ENCODE results near the gene KCNQ4. TPM values are rescaled to one million over a fixed set of nuclear protein-coding genes. Genes with fewer than 3 reads are reported as not detected.

The KCNQ4 gene
- total RNA-seq, 1 experiment from 2014 or later, result 0.63 TPM

DNA sequence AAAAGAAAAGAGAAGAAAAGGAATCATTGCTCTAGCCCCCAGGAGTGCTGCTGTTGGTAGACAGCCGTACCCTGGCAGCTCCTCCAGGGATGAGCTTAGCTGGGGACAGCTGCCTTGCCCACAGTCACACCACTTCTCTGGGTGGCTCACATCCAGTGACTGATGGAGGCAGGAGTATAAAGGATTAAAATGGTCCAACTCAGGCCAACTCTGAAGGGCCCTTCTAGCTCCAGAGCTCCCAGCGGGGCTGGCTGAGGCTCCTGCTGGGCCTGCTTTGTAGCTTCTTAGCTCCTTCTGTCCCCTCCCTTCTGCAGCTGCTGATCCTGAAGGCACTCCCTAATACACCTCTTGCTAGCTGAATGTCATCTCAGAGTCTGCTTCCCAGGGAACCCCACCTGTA lies 74.2 kb downstream of the KCNQ4 start:
- no peak for DNase-seq (ENCODE audit: low read depth)

DNA sequence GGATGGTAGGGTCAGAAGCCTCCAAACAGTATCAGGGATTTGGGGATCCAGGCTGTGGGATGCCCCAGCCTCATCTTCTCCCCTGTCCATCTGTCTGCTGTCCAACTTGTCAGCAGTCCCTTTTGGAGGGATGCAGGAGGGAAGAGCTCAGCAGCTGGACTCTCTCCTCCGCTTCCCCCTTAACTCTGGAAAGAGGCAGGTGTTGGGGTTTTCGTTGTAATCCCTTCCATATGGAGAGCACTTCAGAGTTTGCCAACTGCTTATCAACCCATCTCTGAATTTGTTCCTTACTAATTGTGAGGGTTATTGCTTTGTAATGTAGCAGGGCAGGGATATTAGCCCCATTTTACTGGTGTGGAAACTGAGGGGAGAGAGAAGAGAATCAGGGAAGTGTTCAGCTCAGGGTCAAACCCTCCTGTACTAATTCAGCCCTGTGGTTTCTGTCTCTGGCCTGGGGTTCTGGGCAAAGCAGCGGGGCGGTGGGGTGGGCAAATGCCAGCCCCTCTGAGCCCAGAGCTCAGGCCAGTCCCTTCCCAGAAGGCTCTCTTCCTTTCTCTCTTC lies 75.3 kb downstream of the KCNQ4 start:
- no peak for DNase-seq (ENCODE audit: low read depth)

DNA sequence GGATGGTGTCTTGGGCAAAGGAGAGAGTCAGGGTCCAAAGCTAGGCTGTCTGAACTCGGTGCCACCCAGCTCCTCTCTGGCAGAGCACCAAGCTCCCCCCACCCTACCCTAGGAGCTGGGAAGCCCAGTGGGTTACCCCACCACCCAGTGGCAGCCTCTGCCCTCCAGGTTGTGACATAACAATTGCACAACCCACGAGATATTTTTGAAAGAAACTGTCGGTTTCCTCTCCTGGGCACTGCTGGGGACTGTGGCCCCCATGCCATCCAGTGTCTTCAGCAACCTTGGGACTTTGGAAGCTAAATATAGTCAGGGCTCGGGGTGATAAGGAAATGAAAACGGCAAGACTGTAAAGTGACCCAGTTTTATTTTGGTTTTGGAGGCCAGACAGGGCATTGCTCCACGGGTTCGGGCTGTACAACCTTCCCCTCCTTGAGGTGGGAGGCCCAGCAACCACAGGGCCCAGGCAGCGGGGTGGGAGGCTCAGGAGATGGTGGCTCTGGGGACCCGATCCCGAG lies 77.2 kb downstream of the KCNQ4 start:
- DNase-seq (ENCODE audit: low read depth), result no peak

DNA sequence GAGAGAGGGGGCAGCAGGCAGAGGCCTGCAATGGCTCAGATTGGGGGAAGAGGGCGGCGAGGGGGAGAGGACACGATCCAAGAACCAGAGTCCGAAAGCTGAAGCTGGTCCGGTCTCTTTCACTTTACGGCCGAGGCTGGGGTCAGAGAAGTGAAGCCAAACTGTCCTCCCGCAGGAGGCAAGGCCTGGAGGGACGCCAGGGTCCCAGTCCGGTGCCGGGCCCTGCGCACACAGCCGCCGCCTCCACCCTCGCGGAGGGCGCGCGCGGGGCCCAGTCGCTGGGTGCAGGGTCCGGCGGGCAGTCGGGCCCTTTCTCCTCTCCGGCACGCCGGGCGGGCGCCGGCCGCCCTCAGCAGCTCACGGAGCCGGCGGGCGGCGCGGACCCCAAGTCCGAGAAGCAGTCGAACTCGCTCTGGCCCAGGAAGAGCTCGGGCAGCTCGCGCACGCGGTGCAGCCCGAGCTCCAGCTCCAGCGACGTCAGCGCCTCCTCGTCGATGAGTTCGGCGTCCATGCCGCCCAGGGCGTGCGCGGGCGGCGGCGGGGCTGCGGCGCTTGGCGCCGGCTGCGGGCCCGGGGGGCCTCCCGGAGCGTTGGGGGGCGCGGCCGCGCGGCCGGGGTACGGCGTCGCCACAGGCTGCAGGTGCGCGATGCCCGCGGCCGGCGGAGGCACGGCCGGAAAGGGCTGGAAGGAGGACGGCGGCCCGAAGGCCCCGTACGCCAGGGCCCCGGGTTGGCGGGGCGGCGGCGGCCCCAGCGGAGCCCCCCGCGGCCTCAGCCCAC lies 77.8 kb downstream of the KCNQ4 start:
- no peak for DNase-seq (ENCODE audit: low read depth)

DNA sequence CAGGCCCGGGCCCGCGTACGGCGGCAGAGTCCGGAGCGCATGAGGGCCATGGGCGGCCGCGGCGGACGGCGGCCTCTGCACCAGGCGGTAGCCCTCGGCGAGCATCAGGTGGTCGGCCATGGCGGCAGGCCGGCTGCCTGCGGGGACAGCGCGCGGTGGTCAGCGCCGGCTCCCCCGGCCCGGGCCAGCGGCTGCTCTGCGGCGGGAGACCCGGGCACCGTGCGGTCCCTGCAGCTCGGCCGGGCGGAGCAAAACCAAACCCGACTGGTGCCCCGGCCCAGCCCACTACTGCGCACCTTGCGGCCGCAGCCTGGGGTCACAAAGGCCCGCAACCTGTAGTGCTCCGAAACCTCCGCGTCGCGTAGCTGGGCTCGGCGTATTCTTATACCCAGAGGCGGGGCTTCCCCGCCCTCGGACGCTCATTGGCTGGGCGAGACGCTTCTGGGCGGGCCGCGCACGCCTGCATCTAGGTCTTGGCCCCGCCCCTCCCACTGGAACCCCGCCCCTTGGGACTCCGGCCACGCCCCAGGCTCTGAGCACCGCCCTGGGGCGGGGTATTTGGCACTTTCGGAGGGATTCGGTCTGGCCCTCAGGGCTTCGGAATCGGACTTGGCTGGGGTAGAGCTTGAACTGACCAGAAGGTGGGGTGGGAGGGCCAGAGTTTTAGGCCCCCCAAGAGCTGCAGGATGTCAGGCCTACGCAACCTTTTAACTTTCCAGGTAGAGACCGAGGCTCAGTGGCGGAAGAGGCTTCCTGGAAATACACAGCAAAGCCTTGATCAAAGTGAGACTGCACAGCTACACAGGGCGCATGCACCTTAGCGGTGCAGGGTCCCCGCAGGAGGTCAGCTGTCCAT lies 78.6 kb downstream of the KCNQ4 start, which contains the start of gene CITED4:
CITED4 (minus strand) TSS at position 356 of the 856 bp plus-strand sequence; CDS start at position 120, 236 bp downstream.
- DNase-seq (ENCODE audit: low read depth), result peak; percentile 80

DNA sequence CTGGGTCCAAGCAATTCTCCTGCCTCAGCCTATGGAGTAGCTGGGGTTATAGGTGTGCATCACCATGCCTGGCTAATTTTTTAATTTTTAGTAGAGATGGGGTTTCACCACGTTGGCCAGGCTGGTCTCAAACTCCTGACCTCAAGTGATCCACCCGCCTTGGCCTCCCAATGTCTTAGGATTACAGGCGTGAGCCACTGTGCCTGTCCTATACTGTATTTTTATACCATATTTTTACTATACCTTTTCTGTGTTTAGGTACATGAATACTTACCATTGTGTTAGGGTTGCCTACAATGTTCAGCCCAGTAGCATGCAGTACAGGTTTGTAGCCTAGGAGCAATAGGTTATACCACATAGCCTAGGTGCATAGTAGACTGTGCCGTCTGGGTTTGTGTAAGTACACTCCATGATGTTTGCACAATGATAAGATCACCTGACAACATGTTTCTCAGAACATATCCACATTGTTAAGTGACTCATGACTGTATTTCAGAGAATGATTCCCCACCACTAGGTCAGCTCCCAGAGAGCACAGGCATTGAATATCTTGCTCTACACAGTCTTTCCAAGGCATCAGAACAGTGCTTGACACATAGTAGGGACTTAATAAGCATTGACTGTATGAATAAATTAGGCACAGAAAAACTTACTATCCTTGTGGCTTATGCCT lies 84.6 kb downstream of the KCNQ4 start:
- DNase-seq (ENCODE audit: low read depth), result peak; percentile 68

DNA sequence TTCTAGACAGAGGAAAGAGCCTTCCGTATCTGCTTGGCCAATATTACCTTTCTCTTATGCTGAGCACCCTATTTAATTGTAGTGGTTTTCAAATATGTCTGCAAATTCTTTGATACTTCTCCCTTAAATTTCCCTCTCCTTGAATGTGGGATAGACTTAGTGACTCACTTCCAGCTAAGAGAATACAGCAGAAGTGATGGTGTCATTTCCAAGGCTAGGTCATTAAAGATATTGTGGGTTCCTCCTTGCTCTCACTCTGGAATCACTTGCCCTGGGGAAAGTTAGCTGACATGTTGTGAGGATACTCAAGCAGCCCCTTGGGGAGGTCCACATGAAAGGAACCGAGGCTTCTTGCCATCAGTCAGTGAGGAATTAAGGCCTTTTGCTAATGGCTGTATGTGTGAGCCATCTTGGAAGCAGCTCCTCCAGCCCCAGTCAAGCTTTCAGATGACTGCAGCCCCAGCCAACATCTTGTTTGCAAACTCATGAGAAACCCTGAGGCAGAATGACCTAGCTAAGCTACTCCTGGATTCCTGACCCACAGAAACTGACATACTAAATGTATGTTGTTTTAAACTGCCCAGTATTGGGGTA lies 86.6 kb downstream of the KCNQ4 start:
- DNase-seq (ENCODE audit: low read depth), result peak; percentile 52

DNA sequence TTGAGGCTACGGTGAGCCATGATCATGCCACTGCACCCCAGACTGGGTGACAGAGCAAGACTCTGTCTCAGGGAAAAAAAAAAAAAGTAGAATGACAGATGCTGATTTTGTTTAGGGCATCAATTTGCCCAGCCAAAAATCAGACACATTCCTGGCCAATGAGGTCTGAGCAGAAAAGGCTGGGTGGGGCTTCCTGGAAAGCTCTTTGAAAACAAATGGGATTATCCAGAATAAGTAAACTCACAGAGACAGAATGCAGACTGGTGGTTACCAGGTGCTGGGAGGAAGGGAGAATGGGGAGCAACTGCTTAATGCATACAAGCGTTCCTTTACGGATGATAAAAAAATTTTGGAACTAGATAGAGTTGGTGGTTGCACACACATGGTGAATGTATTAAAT lies 88.7 kb downstream of the KCNQ4 start:
- DNase-seq (ENCODE audit: low read depth), result no peak

DNA sequence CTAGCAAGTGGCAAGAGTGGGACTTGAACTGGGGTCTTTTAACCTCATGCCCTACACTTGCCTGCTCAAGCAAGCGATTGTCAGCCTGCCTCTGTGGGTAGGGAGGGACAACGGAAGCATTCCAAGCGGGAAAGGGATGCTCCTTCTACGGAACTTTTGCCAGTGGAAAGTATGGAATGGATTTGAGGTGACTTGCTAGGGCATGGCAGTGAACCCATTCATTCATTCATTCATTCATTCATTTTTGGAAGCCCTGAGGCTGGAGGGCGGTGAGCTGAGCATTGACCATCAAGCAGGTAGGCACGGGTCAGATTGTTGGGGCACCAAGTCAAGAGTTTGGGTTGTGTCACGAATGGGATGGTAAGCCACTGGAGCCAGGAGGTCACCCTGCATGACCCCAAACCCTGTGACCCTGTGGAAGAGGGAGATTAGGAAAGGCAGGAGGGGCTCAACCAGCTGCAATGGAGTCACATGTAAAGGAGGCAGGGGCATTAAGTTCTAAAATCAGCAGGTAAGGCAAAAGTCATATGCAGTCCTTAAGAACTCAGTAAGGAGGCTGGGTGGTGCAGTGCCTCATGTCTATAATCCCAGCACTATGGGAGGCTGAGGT lies 90.4 kb downstream of the KCNQ4 start:
- no peak for DNase-seq (ENCODE audit: low read depth)

DNA sequence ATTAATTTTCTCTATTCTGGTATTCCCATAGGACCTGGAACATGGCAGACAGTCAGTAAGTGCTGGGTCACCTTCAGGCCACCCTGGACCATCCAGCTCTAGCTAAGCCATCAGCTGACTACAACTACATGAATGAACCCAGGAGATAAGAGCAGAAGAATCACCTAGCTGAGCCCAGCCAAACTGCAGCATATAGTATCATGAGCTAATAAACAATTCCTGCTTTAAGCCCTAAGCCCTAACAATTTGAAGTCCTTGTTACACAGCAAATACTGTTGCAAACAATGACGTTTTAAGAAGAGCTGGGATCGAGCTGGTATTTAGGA lies 92.8 kb downstream of the KCNQ4 start:
- DNase-seq (ENCODE audit: low read depth), result no peak

DNA sequence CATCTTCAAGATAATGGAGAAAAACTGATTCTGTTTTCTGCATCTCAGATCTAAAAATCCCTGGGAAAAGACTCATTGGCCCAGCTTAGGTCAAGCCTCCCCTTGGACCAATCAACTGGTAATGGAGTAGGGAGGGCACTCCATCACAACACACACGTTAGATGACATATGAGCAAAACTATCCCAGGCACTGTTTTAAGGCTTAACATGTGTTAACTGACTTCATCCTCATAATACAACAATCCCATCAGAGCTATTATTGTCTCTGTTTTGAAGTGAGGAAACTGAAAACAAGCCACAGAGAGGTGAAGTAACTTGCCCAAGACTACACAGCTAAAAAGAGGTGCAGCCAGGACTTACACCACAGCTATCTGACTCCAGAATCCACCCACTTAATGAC lies 93.3 kb downstream of the KCNQ4 start:
- no peak for DNase-seq (ENCODE audit: low read depth)

DNA sequence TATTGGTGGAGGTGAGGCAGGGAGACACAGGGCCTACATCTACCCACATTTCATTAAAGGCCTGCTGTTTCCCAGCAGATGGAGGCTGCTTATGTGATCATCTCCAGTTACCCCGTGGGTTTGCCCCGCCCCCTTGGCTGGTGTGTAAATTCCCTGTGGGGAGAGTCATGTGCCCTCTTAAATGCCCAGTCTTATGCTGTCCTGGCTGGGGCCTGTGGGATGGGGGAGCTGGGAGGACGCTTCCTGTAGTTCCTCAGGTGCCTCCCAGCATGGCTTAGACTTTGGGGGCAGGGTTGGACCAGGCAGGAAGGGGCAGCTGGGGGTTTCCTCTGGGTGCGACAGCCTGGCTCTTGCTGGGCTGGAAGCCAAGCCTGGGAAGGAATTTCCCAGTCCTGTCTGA lies 94.1 kb downstream of the KCNQ4 start:
- DNase-seq (ENCODE audit: low read depth), result peak; percentile 95

DNA sequence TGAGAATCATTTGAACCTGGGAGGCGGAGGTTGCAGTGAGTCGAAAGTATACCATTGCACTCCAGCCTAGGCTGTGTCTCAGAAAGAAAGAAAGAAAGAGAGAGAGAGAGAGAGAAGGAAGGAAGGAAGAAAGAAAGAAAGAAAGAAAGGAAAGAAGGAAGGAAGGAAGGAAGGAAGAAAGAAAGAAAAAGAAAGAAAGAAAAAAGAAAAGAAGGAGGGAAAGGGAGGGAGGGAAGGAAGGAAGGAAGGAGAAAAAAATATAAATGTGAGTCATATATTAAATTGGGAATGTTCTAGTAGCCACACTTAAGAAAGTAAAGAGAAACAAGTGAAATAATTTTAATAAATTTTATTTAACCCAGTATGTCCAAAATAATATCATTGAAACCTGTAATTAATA lies 95.3 kb downstream of the KCNQ4 start:
- no peak for DNase-seq (ENCODE audit: low read depth)

DNA sequence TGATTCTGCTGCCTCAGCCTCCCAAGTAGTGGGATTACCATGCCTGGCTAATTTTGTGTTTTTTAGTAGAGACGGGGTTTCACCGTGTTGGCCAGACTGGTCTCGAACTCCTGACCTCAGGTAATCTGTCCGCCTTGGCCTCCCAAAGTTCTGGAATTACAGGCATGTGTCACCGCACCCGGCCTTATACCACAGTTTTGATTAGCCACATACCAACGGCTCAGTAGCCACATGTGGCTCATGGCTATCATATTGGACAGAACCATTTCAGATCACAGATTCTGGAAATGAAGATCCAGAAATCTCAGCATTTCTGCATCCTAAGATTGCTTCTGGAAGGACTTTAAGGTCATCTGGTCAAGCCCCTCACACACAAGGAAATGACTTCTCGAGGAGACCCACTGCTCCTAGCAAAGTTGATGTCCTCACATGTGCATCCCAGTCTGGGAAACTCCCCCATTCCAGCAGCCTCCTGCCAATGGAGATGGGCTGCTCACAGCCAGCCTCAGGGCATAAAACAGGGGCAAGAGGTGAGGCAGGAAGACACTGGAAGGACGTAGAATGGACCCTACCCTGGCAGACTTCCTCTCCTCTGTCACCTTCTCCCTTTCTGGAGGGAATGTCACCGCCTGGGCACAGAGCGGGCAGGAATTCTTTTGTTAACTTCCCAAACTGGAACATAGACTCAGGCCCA lies 96.0 kb downstream of the KCNQ4 start:
- no peak for DNase-seq (ENCODE audit: low read depth)

DNA sequence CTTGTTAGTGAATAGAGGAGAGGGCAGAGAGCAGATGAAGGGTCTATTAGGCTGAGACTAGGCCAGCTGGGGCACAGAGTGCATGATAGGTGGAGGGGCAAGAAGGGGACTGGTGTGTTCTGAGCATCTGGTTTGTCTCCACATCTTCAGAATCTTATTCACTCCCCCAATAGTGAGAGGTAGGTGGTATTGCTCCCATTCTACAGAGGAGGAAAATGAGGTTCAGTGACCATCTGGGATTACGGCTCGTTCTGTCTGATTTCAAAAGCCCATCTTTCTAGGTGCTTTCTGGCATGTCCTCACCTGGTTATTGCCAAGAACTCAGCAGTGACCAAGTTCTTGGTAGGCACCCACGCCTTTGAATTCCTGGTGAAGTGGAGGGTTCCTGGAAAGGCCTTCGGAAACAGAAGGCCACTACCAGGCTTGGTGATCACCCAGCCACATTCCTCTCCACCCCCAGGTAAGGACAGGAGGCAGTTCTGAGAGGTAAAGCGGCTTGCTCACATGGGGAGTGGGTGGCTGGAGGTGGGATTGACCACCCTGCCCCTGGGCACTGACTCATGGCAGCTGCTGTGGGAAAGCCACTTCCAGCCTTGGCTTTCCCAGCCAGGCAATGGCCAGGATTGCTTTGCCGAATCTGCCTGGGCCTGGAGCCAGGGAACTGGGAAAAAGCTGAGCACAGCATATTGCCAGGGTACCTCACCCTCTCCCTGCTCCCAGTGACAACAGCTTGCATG lies 97.4 kb downstream of the KCNQ4 start:
- no peak for DNase-seq (ENCODE audit: low read depth)

DNA sequence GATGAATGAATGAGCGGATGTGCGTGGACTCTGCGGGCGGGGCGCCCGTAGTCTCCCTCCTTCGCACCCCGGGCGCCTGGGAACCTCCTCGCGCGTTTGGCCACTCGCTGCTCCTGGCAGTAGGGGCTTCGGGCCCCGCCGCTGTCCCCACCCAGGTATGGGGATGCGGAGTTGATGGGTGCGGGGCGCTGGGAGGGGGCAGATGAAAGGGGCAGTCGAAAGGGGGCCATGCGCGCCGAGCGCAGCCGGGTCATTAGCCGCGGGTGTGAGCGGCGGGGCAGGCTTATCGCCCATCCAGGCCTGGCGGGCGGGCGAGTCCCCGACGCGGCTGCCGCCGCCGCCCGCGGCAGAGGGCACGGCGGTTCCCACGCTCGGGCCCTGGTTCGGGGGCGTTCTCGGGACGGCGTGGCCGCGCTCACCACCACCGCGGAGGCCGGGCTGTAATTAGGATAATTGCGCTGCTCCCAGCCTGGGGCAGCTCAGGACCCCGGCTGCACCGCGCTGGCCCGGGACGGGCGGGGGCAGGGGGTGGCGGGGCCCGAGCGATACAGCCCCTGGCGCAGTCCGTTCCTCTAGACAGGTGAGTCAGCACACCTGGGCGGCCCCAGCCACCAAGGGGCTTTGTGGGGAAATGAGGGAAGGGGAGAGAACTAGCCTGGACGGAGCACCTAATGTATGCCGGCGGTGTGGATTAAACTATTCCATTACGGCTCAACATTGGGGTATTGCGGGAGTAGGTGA lies 100.6 kb downstream of the KCNQ4 start:
- DNase-seq (ENCODE audit: low read depth), result no peak

DNA sequence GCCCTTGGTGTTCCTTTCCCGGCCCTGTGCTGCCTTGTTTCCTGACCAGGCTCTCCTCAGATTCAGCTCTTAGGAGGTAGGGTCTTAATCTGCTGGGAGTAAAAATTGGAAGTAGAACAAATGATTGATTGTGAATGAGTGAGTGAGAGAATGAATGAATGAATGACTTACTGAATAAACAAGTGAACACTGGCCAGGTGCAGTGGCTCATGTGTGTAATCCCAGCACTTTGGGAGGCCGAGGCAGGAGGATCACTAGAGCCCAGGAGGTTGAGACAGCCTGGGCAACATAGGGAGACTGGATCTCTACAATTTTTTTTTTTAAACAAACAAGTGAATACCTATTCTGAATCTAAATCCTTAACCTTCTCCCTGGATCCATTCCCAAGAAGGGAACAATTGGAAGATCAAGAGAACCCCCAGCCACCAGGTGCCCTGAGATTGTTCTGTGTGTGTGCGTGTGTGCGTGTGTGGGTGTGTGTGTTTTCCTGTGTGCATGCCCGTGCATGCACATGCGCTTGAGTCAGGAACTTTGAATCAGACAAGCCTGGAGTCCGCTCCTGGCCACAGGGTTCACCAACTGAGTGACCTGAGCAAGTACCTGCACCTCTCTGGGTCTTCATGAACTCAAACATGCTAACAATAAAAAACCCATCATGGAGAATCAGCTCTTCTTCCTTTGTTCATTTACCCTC lies 102.9 kb downstream of the KCNQ4 start:
- no peak for DNase-seq (ENCODE audit: low read depth)

DNA sequence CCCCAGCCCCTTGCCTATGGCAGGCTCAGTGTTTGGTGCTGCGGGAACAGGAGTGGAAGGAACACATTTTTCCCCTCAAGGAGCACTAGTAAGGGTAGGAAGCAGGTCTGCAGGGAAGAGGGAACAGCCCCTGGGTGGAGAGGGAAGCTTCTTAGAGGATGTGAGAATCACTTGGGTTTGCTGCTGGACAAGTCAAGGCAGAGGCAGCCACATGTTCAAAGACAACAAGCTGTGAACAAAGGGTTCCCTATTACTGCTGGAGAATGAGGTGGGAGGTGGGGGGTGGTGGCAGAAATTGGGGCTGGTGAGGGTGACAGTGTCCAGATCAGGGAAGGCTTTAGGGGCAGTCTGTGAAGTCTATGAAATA lies 103.4 kb downstream of the KCNQ4 start:
- no peak for DNase-seq (ENCODE audit: low read depth)

Measured in LHCN-M2 (cell line).